Mesothelial cell of epicardium (in vitro differentiated cells): Measurements from ENCODE around the gene NRL. TPM values are rescaled to one million over a fixed set of nuclear protein-coding genes. Genes with fewer than 3 reads are reported as not detected.

Experiments used
- DNase-seq, 2 experiments: peaks; one replicate each; pipeline ENCODE4 v3.0.0; 2021; ENCODE audit warnings: low spot score in 2 of 2; ENCODE audit not compliant: unreplicated experiment in 2 of 2
- H3K27ac Mint-ChIP-seq: 2 replicates; pipeline ENCODE4 v1.8.0; 2021; ENCODE audit warnings: mixed read lengths
- H3K27me3 Mint-ChIP-seq: 2 replicates; pipeline ENCODE4 v1.8.0; 2021; ENCODE audit warnings: low read depth, mixed read lengths
- H3K36me3 Mint-ChIP-seq: 2 replicates; pipeline ENCODE4 v1.8.0; 2021; ENCODE audit warnings: mixed read lengths
- H3K4me1 Mint-ChIP-seq: 2 replicates; pipeline ENCODE4 v1.8.0; 2021; ENCODE audit warnings: mixed read lengths
- H3K4me3 Mint-ChIP-seq: 2 replicates; pipeline ENCODE4 v1.8.0; 2021; ENCODE audit warnings: mild to moderate bottlenecking, moderate library complexity, mixed read lengths
- H3K9me3 Mint-ChIP-seq: 2 replicates; pipeline ENCODE4 v1.8.0; 2021; ENCODE audit warnings: mixed read lengths
- total RNA-seq: library from RNA; stranded (reverse); gene quantifications from 3 replicates; pipeline ENCODE4 v1.2.1, GENCODE V29; 2021
- TF ChIP-seq, protein P1 (sequence below): fragments of 200-600 bp; sonication (generic); IDR thresholded peaks from one replicate; pipeline ENCODE4 v1.5.0; 2021; ENCODE audit warnings: antibody characterized with exemption; ENCODE audit not compliant: unreplicated experiment

NRL gene
- total RNA-seq, 1 donor from 2014 or later: 2.0 TPM

DNA sequence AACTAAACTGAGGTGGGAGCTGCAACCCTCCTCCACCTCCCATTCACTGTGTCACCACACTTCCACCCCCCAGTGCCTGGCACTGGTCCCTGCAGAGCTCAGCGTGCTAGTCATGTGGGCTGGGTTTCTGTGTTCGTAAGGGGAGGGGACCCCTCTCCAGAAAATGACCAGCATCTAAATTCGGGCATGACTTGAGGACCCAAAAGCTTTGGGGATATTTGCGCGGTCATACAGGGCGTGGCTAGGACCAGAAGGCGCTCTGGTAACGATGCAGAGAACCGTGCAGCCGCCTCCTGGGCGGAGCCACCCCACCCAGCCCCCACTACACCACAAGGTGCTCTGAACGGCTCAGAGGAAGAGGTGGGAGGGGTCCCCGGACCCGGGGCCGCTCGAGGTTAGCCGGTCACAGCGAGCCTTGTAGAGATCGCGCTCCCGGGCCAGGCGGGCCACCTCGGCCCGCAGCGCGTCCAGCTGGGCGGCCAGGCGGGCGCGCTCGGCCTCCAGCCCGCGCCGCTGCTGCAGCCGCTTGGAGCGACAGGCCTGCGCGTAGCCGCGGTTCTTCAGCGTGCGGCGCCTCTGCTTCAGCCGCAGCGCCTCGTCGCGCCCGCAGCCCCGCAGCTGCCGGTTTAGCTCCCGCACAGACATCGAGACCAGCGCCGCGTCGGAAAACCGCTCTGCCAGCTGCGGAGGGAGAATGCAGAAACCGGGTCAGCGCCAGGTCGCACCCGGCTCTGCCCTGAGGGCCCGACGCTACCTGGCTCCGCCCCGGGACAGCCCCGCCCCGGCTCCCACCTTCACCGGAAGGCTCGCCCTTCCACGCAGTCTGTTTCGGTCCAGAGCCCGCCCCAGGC, 33.6 kb downstream of the NRL start:
- no peak overlapping the region for H3K27ac Mint-ChIP-seq
- peaks cover 37% of the 10 kb centered on the region for H3K27me3 Mint-ChIP-seq
- peak in 1 of 2 experiments; percentile 68 for DNase-seq
- H3K9me3 Mint-ChIP-seq: no peaks in the 10 kb centered on the region
- H3K4me1 Mint-ChIP-seq: peaks cover 36% of the 10 kb centered on the region
- H3K4me3 Mint-ChIP-seq: peak overlapping the region; percentile 77
- H3K36me3 Mint-ChIP-seq: no peaks in the 10 kb centered on the region
- TF ChIP-seq, protein P1, sequence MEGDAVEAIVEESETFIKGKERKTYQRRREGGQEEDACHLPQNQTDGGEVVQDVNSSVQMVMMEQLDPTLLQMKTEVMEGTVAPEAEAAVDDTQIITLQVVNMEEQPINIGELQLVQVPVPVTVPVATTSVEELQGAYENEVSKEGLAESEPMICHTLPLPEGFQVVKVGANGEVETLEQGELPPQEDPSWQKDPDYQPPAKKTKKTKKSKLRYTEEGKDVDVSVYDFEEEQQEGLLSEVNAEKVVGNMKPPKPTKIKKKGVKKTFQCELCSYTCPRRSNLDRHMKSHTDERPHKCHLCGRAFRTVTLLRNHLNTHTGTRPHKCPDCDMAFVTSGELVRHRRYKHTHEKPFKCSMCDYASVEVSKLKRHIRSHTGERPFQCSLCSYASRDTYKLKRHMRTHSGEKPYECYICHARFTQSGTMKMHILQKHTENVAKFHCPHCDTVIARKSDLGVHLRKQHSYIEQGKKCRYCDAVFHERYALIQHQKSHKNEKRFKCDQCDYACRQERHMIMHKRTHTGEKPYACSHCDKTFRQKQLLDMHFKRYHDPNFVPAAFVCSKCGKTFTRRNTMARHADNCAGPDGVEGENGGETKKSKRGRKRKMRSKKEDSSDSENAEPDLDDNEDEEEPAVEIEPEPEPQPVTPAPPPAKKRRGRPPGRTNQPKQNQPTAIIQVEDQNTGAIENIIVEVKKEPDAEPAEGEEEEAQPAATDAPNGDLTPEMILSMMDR: no peak

DNA sequence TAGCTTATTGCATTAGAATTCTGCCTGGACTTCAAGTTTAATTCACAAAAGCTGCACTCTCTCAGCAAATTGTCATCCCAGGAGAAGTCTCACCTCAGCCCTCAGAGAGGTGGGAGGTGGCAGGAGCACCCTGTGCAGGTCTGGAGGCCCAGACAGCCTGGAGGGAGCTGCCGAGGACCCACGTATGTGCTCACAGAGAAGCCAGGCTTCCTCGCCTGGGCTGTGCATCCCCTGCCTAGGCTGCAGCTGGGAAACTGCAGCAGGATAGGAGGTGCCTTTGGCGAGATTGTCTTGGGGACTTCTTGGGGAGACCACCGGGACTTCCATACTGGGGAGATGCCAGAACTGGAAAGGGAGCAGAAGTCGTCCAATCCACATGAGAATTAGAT, 34.6 kb downstream of the NRL start:
- Mint-ChIP-seq H3K9me3 (no peaks in the 10 kb centered on the region), H3K27me3 (peaks cover 37% of the 10 kb centered on the region), H3K36me3 (no peaks in the 10 kb centered on the region), H3K27ac (peak overlapping the region; percentile 47), H3K4me3 (peak overlapping the region; percentile 69), H3K4me1 (peaks cover 36% of the 10 kb centered on the region)
- no peak for DNase-seq
- TF ChIP-seq, protein P1: no peak

DNA sequence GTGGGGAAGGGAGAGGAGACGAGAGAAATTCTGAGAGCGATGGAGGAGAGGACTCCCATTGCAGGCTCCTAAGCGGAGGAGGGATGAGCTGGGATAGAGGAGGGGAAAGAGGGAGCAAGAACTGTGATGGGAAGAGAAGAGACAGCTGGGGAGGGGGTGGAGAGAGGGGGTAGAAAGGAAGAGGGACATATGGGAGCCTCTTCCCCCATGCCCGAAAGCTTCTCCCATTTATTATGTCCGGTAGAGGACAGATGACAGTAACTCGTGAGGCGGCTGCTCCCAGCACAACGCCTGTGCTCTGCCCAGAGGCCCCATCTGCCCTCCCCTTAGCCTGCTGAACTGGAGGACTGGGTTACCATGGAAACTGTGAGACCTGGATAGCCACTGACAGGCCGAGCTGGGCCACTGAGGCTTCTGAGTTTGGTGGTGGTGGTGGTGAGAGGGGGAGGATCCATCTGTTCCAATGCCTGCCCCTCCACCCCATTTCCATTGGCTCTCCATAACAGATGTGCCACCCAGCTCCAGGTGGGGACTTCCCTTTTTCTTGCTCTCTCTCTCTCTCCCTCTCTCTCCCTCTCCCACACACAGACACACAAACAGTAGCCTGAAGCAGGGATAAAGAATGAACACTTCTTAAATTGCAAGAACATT, 35.1 kb downstream of the NRL start:
- Mint-ChIP-seq H3K9me3 (no peaks in the 10 kb centered on the region), H3K27me3 (peaks cover 37% of the 10 kb centered on the region), H3K36me3 (no peaks in the 10 kb centered on the region), H3K27ac (peak overlapping the region; percentile 47), H3K4me1 (peaks cover 36% of the 10 kb centered on the region), H3K4me3 (peak overlapping the region; percentile 69)
- no peak for DNase-seq
- TF ChIP-seq, protein P1: no peak

DNA sequence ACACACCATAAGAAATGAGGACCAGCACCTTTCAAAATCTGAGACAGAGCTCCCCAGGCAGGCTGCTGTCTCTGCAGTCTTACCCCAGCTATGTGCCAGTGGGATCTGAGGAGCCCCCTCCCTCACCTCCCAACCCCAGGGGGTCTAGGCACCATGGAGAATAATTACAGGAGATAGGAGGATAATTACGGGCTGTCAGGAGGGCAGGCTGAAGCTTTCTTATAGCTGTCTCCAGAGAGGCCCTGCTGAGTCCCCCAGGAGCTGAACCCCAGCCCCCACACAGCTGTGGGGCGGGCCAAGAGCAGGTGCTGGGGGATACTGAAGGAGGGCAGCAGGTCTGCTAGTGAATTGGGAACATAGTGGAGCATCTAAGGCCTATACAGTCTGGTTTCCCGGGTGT, 36.6 kb downstream of the NRL start:
- Mint-ChIP-seq H3K27me3 (peaks cover 34% of the 10 kb centered on the region), H3K9me3 (no peaks in the 10 kb centered on the region), H3K27ac (no peak overlapping the region), H3K36me3 (no peaks in the 10 kb centered on the region), H3K4me3 (no peak overlapping the region), H3K4me1 (peaks cover 36% of the 10 kb centered on the region)
- TF ChIP-seq, protein P1: no peak
- no peak for DNase-seq

DNA sequence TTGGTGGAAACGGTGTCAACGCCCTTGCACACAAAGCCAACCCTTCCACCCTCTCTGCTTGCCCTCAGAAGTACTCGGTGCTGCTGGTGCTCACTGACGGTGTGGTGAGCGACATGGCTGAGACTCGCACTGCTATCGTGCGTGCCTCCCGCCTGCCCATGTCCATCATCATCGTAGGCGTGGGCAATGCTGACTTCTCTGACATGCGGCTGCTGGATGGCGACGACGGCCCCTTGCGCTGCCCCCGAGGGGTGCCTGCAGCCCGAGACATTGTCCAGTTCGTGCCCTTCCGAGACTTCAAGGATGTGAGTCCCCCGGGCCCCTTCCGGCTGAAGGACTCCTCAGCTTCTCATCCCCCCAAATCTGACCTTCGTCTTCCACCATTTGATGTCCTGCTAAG, 37.7 kb downstream of the NRL start:
- H3K36me3 Mint-ChIP-seq: no peaks in the 10 kb centered on the region
- H3K27ac Mint-ChIP-seq: no peak overlapping the region
- no peaks in the 10 kb centered on the region for H3K9me3 Mint-ChIP-seq
- no peak overlapping the region for H3K4me3 Mint-ChIP-seq
- TF ChIP-seq, protein P1: no peak
- peaks cover 30% of the 10 kb centered on the region for H3K27me3 Mint-ChIP-seq
- DNase-seq: no peak
- H3K4me1 Mint-ChIP-seq: peaks cover 32% of the 10 kb centered on the region
